ENCODE data around the gene ESRRA. TPM values are rescaled to one million over a fixed set of nuclear protein-coding genes. Genes with fewer than 3 reads are reported as not detected.
A peak's percentile ranks its signal among the peaks of the same experiment; 100 is the strongest.

Gene ESRRA
- total and polyA plus RNA-seq, 10 of the 15 experiments (the other 5 are each of a cell fraction or from before 2014, with no cell fraction given) = 0.32 to 48.9 (median 12.6) TPM

DNA sequence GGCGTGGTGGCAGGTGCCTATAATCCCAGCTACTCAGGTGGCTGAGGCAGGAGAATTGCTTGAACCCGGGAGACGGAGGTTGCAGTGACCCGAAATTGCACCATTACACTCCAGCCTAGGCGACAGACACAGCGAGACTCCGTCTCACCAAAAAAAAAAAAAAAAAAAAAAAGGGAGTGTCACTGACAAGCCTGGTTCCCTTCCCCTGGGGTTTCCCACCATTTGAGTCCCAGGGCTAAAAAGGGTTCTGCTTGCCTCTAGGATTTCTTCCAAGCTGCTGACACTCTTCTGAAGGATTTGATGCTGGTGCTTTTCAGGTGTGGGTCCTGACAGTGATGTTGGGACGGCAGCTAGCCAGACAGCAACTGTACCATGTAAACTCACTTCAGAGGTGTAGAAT is 33.4 kb downstream of the ESRRA start (continued):
- TF ChIP-seq ZBTB33 (IDR thresholded peaks at IDR 0.05) = no peak
- TF ChIP-seq PBX3 (IDR thresholded peaks at IDR 0.05; ENCODE audit: insufficient replicate concordance, low read depth, low read length) = no peak
- no peak for TF ChIP-seq POU2F2 (IDR thresholded peaks at IDR 0.05; ENCODE audit: borderline replicate concordance, low read depth, low read length)
- TF ChIP-seq ESRRA (IDR thresholded peaks at IDR 0.05; ENCODE audit: low read length) = no peak
- TF ChIP-seq ZNF384 (IDR thresholded peaks at IDR 0.05; ENCODE audit: borderline replicate concordance, low read depth, low read length) = no peak
- TF ChIP-seq MAX (IDR thresholded peaks at IDR 0.05; ENCODE audit: low read depth, low read length) = no peak
- no peak for TF ChIP-seq MXI1 (IDR thresholded peaks at IDR 0.05; ENCODE audit: low read depth, low read length)
- TF ChIP-seq CBX5 (IDR thresholded peaks at IDR 0.05; ENCODE audit: low read depth) = no peak

GRCh38 chr11:64339286-64339685 is 34.0 kb downstream of the ESRRA start:
- TSS peak; percentile 85 for BruUV-seq (replicated peaks)
- Histone ChIP-seq H3K79me2 (ENCODE audit: control insufficient read depth, insufficient read depth, low read length) (peaks cover 24% of the 10 kb centered on the region), H2AFZ (ENCODE audit: control insufficient read depth, low read depth, low read length) (peak overlapping the region; percentile 49), H3K4me2 (ENCODE audit: control insufficient read depth, insufficient read depth) (peak overlapping the region; percentile 100), H3K9ac (ENCODE audit: control insufficient read depth, insufficient read depth, low read length) (peak overlapping the region; percentile 78), H4K20me1 (ENCODE audit: control insufficient read depth, insufficient read depth) (no peaks in the 10 kb centered on the region; the same call in 1 of the 2 replicates), H3K36me3 (ENCODE audit: control insufficient read depth in 2 of 2, insufficient read depth in 2 of 2, low read length in 1 of 2) (peaks cover 7 to 8% of the 10 kb centered on the region in 2 experiments; a peak in 3 of 4 replicates), H3K9me3 (replicated peaks; ENCODE audit: control insufficient read depth, insufficient read depth, low read length) (no peaks in the 10 kb centered on the region), H3K4me1 (ENCODE audit: control insufficient read depth, insufficient read depth, low read length) (peaks cover 33% of the 10 kb centered on the region), H3K4me3 (peak overlapping the region; percentile 90), H3K27me3 (replicated peaks in 1 of 2; ENCODE audit: control insufficient read depth in 2 of 2, insufficient read depth in 2 of 2, low read length in 1 of 2) (no peaks in the 10 kb centered on the region), H3K27ac (ENCODE audit: control insufficient read depth, insufficient read depth) (peak overlapping the region; percentile 77)
- POLR2A ChIA-PET = interaction anchor here (0.7 to 4.6 kb wide), 7 partner anchors 8 to 446 kb away, joined by 3 to 37 read pairs (median 6); partner anchors contain the start of genes ESRRA, PRDX5 and TRMT112
- ATAC-seq (no peak), DNase-seq (ENCODE audit: low read depth, low spot score) (no peak), FAIRE-seq (peak; percentile 52)
- intact Hi-C loops (cut with micrococcal nuclease; ENCODE audit: unreplicated experiment) (no loop called here), in situ Hi-C loops (cut with MboI) (no loop called here)
- 29% methylated on average over 4 of the region's 4 CpGs for WGBS (ENCODE audit: insufficient coverage, insufficient replicate concordance, low lambda C conversion rate, missing lambda C conversion rate)
- TF ChIP-seq HDAC6 (IDR thresholded peaks at IDR 0.05; ENCODE audit: unreplicated experiment) (no peak), IKZF2 (IDR thresholded peaks at IDR 0.05) (peak in 1 of 2 experiments; percentile 10; a peak in 1 of 4 replicates)
- CTCF ChIA-PET = interaction anchor here (11.7 to 14.7 kb wide), 2 partner anchors 17 to 21 kb away, joined by 100 to 228 read pairs; partner anchors contain the start of genes PRDX5 and TRMT112
- SMC1A ChIA-PET (ENCODE audit: uncharacterized antibody, unreplicated experiment) = interaction anchor here (1.7 kb wide), 1 partner anchor 21 kb away, joined by 12 read pairs; the partner anchor contains the start of genes PRDX5 and TRMT112
- RAD21 ChIA-PET (ENCODE audit: unreplicated experiment) = interaction anchor here (0.6 to 3.9 kb wide), 3 partner anchors 15 to 794 kb away, joined by 3 to 53 read pairs (median 41); partner anchors contain the start of genes PRDX5 and TRMT112
